Skeletal muscle tissue (tissue), 4 donors: ENCODE measurements around the gene PCIF1. TPM values are rescaled to one million over a fixed set of nuclear protein-coding genes. Genes with fewer than 3 reads are reported as not detected.

ENCODE experiments used
- H3K27ac ChIP-seq: one replicate; pipeline ENCODE4 v1.7.0; 2013; ENCODE audit warnings: mild to moderate bottlenecking, low read depth, low read length, inconsistent platforms
- H3K27me3 ChIP-seq, 3 donors: one replicate each; pipeline ENCODE4 v1.7.0; 2013; ENCODE audit warnings: low read length in 3 of 3; ENCODE audit not compliant: control insufficient read depth in 3 of 3, insufficient read depth in 3 of 3
- H3K36me3 ChIP-seq, 3 donors: one replicate each; pipeline ENCODE4 v1.7.0; 2013; ENCODE audit warnings: low read length in 3 of 3; ENCODE audit not compliant: control insufficient read depth in 3 of 3, insufficient read depth in 3 of 3
- H3K4me1 ChIP-seq, 3 donors: one replicate each; pipeline ENCODE4 v1.7.0; 2013; ENCODE audit warnings: low read length in 3 of 3, mild to moderate bottlenecking in 3 of 3; ENCODE audit not compliant: control insufficient read depth in 3 of 3, insufficient read depth in 3 of 3
- H3K4me3 ChIP-seq, 3 donors: one replicate each; pipeline ENCODE4 v1.7.0; 2013; ENCODE audit warnings: low read length in 3 of 3
- H3K9ac ChIP-seq, 3 donors: one replicate each; pipeline ENCODE4 v1.7.0; 2013; ENCODE audit warnings: low read length in 3 of 3, mild to moderate bottlenecking in 3 of 3, moderate library complexity in 2 of 3, low read depth in 1 of 3
- H3K9me3 ChIP-seq, 3 donors: one replicate each; pipeline ENCODE4 v1.7.0; 2013; ENCODE audit warnings: low read length in 3 of 3; ENCODE audit not compliant: control insufficient read depth in 3 of 3
- total RNA-seq: library from RNA; depleted of rRNA; stranded (reverse); fragments of >200 nt; gene quantifications from one replicate; pipeline ENCODE4 v1.2.3, GENCODE V29; 2014
- donor health status: Osteomylitis.

The PCIF1 gene
- total RNA-seq, 1 donor from 2014 or later, result 7.3 TPM

DNA sequence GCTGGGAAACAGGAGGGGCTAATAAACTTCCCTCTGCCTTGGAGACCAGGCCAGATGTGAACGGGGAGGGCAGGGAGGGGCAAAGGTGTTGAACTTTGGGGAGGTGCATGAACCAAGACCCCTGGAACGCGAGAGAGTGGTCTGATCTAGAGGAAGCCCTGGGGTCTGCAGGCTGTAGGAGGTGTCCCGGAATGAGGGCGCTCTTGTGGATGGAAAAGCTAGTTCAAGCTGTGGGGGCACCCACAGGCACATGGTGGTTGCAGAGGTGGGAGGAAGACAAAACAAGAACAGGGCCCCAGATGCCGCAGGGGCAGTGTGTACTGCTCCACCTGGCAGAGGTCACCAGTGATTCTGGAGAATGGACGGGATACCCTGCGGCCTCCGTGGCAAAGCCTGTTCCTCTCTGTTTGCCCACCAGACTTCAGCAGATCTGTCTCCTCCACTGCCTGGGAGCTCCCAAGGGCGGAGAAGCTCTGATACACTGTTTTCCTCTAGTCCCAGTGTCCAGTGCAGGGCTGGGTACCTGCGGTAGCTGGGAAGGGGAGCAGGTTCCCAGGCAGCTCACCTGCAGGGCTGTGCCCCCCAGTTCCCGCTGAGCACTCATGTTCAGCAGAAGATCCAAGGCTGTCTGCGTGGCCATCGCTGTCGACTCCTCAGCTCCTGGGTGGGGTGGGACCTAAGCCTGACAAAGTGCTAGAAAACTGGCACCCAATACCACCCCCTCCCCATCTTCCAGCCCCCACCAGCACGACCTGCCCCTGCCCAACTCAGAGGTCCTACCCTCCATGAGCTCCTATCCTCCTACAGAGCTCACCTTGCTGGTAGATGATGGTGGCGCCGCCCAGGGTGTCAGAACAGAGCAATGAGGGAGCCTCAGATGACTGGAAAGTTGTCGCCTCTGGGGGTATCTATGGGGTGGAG lies 22.8 kb downstream of the PCIF1 start:
- H3K4me3 ChIP-seq, result no peak overlapping the region
- peaks cover 64 to 74% (median 73%) of the 10 kb centered on the region in 3 donors for H3K36me3 ChIP-seq
- no peaks in the 10 kb centered on the region for H3K9me3 ChIP-seq
- no peak overlapping the region for H3K27ac ChIP-seq
- no peaks in the 10 kb centered on the region for H3K27me3 ChIP-seq
- no peak overlapping the region for H3K9ac ChIP-seq
- H3K4me1 ChIP-seq, result no peaks in the 10 kb centered on the region

- peaks cover 60 to 71% (median 70%) of the 10 kb centered on the region in 3 donors for H3K36me3 ChIP-seq
- H3K27me3 ChIP-seq, result no peaks in the 10 kb centered on the region
- no peak overlapping the region for H3K9ac ChIP-seq
- no peak overlapping the region for H3K4me3 ChIP-seq
- no peak overlapping the region for H3K27ac ChIP-seq
- no peaks in the 10 kb centered on the region for H3K9me3 ChIP-seq
- H3K4me1 ChIP-seq, result no peaks in the 10 kb centered on the region
Observed at GRCh38 chr20:45958593-45958992, 24.1 kb downstream of the PCIF1 start.

DNA sequence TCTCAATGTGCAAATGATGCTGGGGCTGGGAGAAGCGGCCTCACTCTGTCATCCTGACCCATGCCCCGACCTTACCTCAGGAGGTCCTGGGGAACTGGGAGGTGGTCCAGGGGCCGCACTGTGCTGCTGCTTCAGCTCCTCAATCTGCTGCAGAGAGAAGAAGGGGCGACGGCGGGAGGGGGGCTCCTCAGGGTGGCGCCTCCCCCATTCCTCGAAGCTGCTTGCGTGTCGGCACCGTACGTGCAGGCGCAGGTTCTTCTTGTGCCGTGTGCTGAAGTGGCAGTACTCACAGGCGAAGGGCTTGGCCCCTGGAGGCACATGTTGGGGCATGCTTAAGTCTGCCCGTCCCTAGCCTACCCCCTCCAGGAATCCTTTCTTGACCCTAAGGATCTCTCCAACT lies 24.6 kb downstream of the PCIF1 start:
- no peaks in the 10 kb centered on the region for H3K4me1 ChIP-seq
- H3K9ac ChIP-seq, result no peak overlapping the region
- H3K27ac ChIP-seq, result no peak overlapping the region
- peaks cover 63 to 71% (median 71%) of the 10 kb centered on the region in 3 donors for H3K36me3 ChIP-seq
- no peak overlapping the region for H3K4me3 ChIP-seq
- H3K9me3 ChIP-seq, result no peaks in the 10 kb centered on the region
- no peaks in the 10 kb centered on the region for H3K27me3 ChIP-seq

DNA sequence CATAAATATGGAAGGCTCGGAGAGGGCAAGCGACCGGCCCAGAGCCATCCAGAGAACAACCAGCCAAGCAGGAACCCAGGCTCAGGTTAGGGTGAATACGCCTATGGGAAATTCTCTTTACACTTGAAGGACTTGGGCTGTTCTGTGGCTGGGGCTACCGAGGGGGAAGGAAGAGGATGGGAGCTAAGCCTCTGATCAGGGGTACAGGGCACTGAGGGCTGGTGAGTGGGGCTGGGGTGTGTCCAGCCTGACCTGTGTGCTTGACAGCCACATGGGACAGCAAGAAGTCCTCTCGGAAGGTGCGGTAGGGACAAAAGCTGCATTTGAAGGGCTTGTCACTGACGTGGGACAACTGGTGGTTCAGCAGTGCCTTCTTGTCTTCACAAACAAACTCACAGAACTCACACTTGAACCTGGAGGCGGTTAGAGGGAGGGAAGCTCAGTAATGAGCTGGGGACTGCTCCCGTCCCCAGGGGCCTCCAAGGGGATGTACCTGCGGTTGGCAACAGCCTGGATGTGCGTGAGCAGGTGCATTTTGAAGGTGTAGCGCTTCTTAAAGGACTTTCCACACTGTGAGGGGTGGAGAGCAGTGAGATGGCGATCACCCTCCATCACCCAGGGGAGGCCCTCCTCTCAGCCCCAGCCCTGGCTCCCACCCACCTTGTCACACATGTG lies 25.6 kb downstream of the PCIF1 start:
- Histone ChIP-seq H3K4me3 (no peak overlapping the region), H3K27ac (no peak overlapping the region), H3K36me3 (peaks cover 69 to 78% (median 78%) of the 10 kb centered on the region in 3 donors), H3K4me1 (no peaks in the 10 kb centered on the region), H3K9me3 (no peaks in the 10 kb centered on the region), H3K27me3 (no peaks in the 10 kb centered on the region), H3K9ac (no peak overlapping the region)

- H3K36me3 ChIP-seq, result peaks cover 76 to 84% (median 77%) of the 10 kb centered on the region in 3 donors
Observed at GRCh38 chr20:45962031-45962755, 27.7 kb downstream of the PCIF1 start.

DNA sequence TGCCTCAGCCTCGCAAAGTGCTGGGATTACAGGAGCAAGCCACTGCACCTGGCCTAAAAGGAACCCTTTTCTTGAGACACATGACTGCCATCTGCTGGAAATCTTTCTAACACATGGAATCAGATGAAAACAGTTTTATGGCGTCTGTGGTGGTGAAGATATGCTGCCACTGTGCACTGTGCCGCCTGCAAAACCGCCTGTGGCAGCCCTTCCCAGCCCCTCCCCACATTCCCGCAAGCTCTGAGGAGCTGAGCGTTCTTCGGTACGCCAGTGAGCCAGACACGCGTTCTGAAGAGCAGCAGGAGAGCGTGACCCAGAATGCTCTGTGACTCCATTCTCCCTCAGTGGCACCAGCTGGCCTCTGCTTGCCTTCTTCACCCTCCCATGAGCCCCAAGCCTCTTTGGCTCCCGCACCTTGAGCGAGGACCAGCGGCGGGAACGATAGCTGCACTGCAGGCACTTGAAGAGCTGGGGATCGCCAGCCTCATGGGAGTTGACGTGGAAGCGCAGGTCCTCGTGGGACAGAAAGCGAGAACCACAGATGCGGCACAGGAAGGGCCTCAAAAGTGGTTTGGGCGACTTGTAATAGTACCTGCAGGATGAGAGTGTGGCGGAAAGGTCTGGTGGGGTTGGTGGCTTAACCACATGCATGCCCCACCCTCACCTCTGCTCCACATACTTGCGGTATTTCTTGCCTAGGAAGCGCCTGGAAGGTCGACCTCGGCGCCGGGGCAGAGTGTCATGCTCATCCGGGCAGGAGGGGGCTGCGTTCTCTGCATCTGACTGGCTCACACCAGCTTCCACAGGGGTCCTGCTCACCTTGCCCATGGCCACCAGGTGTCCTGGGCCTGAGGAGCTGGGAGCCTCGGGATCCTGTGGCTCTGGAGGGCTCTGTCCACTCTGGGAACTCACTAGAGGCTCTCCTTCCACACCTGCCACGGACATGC lies 28.8 kb downstream of the PCIF1 start:
- no peaks in the 10 kb centered on the region for H3K27me3 ChIP-seq
- H3K9me3 ChIP-seq, result no peaks in the 10 kb centered on the region
- H3K9ac ChIP-seq, result no peak overlapping the region
- H3K4me3 ChIP-seq, result no peak overlapping the region
- H3K36me3 ChIP-seq, result peaks cover 78 to 84% (median 81%) of the 10 kb centered on the region in 3 donors
- H3K27ac ChIP-seq, result no peak overlapping the region
- H3K4me1 ChIP-seq, result peaks cover 3 to 5% (median 4%) of the 10 kb centered on the region in 3 donors

More at GRCh38 chr20:45962031-45962755, 27.7 kb downstream of the PCIF1 start:
- H3K4me3 ChIP-seq, result no peak overlapping the region
- H3K9me3 ChIP-seq, result no peaks in the 10 kb centered on the region
- H3K27me3 ChIP-seq, result no peaks in the 10 kb centered on the region
- H3K4me1 ChIP-seq, result no peaks in the 10 kb centered on the region
- H3K9ac ChIP-seq, result no peak overlapping the region
- no peak overlapping the region for H3K27ac ChIP-seq

DNA sequence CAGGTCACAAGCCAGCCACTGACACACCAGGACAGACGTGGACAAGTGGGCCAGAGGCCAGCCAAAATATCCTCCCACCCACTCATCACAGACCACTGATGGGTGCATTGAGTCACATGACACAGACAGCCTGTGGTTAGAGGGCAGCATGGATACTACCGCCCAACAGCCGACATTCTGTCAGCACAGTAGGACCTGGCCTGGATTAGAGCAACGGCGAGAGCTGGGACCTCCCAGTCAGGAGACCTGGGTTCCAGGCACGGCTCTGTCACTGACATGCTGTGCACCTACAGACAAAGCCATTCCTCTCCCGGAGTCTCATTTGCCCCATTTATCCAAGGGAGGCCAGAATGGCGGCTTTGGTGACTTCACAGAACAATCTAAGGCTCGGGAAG lies 29.5 kb downstream of the PCIF1 start:
- Histone ChIP-seq H3K27ac (no peak overlapping the region), H3K36me3 (peaks cover 77 to 83% (median 79%) of the 10 kb centered on the region in 3 donors), H3K4me3 (no peak overlapping the region), H3K9me3 (no peaks in the 10 kb centered on the region), H3K27me3 (no peaks in the 10 kb centered on the region), H3K4me1 (peaks cover 10 to 11% (median 11%) of the 10 kb centered on the region in 3 donors), H3K9ac (no peak overlapping the region)

DNA sequence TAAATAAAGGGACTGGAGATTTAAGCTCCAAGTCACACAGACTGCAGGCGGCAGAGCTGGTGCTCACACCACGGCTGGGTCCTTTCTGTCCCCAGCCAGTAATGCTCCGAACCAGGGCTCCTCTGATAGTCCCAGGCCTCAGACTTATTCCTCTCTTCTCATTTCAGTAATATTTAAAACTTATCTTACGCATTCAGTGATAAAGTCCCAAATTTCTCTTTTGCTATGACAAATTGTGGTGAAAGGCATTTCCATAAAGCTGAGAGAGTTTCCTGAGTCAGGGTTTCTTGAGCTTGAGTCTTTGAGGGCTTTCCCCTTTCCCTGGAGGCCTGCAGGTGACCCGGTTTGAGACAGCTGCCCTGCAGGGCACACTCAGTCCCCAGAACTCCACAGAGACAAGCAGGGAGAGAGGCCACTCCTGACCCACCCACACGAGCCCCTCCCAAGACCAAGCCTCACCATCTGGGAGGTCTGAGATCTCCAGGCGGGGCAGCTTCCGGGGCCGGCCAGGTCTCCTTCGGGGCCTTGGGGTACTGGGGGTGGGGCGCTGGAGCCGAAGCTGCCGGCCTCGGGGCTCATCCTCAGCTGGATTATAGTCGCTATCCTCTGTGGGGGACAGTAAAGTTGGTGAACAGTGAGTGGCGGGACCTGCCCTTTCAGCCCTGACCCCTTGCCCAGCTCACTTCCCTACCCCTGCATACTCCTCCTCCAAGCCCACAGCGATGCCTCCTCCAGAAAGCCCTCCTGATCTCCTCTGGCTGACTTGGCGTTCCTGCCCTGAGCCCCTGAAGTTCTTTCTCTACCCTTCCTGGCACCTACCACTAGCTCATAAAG lies 30.9 kb downstream of the PCIF1 start:
- H3K27me3 ChIP-seq, result no peaks in the 10 kb centered on the region
- no peak overlapping the region for H3K9ac ChIP-seq
- H3K27ac ChIP-seq, result no peak overlapping the region
- no peaks in the 10 kb centered on the region for H3K9me3 ChIP-seq
- H3K4me1 ChIP-seq, result peaks cover 24 to 25% (median 24%) of the 10 kb centered on the region in 3 donors
- H3K4me3 ChIP-seq, result no peak overlapping the region
- H3K36me3 ChIP-seq, result peaks cover 67 to 78% (median 70%) of the 10 kb centered on the region in 3 donors
